Fibroblast of peridontal ligament (primary cell): ENCODE data around the gene FAM171A1.

Experiments used
- DNase-seq: peaks from one replicate; pipeline ENCODE4 v3.0.0-alpha.2; 2010; ENCODE audit errors: extremely low read depth

FAM171A1 gene

GRCh38 chr10:15374156-15374555, 3.1 kb upstream of the FAM171A1 start:
- no peak for DNase-seq

DNA sequence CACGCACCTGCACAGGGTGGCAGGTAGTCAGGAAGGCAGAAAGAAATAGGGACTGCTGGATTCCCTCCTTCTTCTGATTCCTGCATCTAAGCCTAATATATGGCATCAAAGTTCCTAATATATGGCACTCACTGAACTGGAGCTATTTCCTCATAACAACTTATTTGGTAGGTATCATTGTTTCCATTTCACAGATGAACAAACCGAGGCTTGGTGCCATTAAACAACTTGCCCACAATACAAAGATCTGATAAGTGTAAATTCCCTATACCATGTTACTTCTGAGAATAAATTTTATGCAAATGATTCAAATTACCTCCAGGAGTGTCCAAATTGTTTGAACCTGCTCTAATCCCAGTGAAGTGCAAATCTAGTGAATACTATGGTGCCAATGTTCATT, 2.1 kb upstream of the FAM171A1 start:
- DNase-seq: no peak

- peak; percentile 43 for DNase-seq
Observed at GRCh38 chr10:15370212-15370855, 755 bp downstream of the FAM171A1 start.

DNA sequence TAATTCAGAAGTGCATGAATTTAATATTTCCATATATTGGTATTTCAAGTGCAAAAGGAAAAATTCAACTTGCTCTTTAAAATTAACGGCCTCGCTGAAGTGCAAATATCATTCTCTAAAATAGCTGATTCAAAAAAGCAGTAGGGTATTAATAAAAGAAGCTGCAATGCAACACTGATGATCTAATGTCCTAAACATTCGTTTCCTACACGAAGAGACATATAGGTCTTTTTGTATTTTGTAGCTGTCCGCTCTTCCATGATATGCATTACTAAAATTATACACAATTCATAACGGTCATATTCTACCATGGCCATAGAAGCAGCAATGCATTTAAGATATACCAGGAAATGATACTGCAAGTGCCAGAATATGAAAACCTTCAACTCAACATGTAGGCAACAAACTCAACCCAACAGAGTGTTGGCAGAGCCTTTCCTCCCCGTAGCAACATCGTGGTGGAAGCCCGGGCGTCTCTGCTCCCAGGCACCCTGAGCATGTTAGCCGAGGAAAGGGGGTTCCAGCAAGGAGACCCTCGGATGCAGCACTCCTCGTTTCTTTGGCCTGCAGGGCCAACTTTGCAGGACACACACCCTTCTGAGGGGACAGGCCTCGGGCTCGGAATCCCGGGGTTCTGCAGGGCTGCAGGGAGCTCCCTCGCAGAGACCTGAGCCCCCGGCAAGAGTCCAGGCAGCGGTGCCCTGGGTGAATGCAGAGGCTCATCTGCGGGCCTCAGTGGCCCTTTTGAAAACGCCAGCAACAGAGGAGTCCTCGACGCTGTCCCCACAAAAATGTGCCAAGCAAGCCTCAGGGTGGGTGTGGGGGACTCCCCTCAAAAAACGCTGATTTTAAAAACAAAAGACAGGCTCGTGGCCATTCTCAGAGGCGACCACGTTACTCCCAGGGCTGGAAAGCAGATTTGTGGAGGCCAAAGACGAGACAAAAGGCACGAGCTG, 1.6 kb downstream of the FAM171A1 start:
- no peak for DNase-seq

DNA sequence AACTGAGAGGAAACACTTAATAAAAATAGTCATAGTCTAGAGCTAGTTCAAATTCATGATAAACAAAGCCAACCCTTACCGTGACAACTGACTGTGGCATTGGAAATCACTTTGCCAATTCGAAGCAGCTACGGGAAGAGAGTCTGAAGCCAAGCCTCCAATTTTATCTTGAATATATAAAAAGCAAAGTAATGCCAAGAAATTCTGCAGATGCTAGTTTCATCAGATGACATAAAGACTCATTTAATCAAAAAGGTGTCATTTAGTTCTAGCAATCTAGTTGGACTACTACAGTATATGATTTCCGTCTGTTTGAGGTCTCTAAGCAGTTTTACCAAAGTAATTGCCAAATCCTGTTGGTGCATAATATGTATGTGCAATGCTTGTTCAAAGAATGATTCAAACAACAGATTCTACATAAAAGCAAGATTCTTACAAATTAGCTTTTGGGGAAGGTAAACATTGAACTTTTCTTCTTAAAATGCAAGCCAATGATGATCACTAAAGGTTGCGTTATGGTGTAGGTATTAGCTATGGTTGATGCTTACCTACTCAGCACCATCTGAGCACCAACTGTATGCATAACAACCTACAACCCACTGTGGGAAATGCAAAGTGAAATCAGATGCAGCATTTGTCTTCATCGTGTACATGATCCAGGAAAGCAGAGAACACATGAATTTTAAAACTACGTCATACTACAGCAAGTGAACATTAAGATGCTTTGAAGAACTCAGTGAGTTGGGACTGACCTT, 2.8 kb downstream of the FAM171A1 start:
- no peak for DNase-seq

- no peak for DNase-seq
Observed at GRCh38 chr10:15367296-15368085, 3.6 kb downstream of the FAM171A1 start.

DNA sequence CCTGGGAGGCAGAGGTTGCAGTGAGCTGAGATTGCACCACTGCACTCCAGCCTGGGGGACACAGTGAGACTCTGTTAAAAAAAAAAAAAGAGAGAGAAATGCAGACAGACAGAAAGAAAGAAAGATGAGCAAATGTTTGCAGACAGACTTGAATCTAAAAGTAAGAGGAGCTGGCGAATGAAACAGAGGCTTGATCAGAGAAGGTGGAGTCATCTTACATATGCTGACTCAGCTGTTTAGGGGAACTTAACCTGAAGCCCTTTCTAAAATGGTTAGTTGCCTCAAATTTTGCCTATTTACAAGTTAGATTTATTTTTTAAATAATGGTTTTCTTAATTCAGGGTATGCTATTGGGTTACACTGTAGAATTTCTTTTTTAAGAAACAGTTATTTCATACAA, 5.4 kb downstream of the FAM171A1 start:
- no peak for DNase-seq

DNA sequence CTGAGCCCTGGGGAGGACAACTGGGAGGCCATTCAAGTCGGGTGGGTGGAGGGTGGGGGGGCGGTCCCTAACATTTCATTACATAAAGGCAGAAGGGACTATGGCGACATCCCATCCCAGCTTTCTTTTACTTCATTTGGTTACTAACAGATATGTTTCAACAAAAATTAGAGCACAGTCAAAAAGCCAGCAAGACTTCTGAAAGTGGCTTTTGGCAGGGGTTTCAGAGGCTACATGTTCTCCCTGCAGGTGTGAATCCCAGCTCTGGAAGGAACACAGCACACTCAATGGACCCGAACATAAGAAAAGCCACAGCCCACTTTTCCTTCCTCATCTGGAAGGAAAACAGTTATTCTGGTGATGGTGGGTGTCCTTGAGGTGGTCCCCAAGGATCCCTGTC, 7.1 kb downstream of the FAM171A1 start:
- no peak for DNase-seq

- no peak for DNase-seq
Observed at GRCh38 chr10:15363031-15363430, 8.1 kb downstream of the FAM171A1 start.

DNA sequence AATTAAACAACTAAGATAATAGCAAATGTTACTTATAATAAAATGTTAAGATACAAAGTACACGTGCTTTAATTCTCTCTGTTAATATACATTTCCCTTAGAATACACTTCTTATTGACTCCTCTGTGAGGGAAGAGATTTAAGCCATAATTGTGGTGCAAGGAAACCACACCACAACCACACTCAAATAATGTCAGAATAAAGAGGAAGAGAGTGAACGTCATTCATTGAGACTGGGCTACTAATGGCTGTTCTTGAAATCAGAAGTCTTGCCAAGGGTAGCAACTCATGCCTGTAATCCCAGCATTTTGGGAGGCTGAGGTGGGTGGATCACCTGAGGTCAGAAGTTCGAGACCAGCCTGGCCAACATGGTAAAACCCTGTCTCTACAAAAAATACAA, 10.0 kb downstream of the FAM171A1 start:
- DNase-seq: no peak

DNA sequence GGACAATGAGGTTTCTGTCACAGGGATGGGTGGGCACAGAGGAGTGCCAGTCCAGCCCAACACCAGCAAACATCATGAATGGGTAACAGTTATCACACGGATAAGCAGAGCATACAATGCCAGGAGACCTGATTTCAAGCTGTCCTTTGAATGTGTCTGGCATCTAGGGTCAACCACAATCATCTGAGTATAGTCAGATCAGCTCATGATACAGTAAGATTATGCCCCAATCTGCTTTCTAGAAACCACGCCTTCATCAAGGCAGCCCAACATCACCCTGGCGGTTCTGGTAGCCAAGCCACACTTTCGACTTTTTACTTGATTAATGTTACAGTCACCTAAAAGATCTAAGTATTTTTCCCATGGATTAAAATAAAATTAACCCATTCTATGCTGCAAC, 10.5 kb downstream of the FAM171A1 start:
- no peak for DNase-seq

DNA sequence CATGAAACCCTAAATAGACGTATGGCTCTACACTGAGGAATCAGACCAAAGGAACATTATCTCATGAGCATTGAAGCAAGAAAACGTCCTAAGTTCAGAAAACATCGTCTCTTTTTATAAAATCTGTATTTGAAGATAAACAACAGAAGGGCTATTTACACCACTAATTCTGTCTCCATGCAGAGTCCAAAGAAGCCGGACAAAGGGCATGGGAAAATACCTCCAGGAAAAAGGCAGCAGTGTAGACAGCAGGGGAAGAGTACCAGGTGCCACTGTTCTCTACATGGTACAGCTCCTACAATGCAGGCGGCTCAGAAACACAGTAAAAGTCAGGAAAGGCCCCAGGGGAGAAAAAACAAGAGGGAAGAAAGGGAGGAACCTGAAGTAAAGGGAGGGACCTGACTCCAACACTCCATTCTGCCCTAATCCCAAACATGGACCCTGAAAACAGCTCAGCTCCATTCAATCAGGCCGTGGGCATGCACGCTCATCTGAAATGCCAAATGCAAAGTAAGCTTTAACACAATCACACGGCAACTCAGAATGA, 17.5 kb downstream of the FAM171A1 start:
- DNase-seq: no peak

- no peak for DNase-seq
Observed at GRCh38 chr10:15352836-15353235, 18.3 kb downstream of the FAM171A1 start.

GRCh38 chr10:15352201-15352600, 18.9 kb downstream of the FAM171A1 start:
- no peak for DNase-seq

DNA sequence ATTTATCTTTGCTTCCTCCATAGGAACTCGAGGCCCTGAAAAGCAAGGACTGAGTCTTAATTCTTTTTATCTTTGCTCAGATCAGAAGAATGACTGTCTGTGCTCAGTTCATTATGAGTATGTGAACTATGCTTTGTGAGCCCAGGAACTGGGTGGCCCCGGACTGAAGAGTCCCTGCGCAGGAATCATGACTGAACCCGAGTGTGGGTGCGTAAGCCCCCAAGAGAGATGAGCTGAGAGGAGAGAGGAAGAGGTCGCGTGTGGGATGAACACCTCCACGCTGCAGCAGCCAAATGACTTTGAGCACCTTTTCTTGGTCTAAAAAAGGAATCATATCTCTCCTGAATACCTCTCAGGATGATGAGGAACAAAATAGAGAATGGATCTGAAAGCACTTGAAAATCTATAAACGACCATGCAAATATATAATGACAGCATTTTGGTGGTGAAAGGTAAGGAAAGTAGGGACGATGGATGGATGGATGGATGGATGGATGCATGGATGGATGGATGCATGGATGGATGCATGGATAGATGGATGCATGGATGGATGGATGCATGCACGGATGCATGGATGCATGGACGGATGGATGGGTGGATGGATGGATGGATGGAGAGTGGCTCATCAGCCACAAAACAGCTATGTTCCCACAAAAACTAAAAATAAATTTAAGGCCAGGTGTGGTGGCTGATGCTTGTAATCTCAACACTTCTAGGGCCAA, 19.8 kb downstream of the FAM171A1 start:
- no peak for DNase-seq

DNA sequence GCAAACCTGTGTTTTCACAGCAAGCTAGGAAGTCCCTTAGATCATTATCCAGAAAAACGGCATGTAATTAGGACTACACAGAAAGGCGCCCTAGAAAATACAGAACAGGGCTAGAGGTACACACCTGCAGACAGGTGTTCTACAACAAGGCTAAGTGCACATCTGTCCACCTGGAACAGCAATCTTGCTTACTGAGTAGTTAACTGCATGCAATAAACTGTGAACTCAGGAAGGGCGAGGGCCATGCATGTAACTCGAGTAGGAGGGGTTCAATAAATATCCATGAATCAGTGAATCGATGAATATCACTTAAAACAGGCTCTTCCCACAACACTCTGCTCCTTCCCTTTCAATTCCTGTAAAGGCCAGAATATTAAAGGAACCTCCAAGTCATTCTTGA, 22.0 kb downstream of the FAM171A1 start:
- no peak for DNase-seq

DNA sequence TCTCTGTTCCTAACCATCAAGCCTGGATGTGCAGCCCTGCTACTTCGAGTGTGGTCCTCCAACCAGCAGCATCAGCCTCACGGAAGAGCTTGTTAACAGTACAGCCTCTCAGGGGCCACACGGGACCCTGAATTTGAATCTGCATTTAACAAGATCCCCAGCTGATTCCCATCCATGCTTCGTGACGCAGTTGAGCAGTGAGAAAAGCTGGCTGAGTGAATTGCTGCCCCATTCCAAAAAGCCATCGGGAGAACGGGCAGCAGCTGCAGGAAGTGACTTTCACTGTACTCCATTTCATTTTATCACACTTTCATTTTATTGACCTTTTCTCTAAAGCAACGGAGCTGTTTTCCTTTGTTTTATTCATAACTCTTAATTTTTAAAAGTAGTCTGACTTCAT, 22.5 kb downstream of the FAM171A1 start:
- DNase-seq: peak; percentile 62

GRCh38 chr10:15347150-15347549, 23.9 kb downstream of the FAM171A1 start:
- no peak for DNase-seq

- no peak for DNase-seq
Observed at GRCh38 chr10:15346440-15347141, 24.5 kb downstream of the FAM171A1 start.

DNA sequence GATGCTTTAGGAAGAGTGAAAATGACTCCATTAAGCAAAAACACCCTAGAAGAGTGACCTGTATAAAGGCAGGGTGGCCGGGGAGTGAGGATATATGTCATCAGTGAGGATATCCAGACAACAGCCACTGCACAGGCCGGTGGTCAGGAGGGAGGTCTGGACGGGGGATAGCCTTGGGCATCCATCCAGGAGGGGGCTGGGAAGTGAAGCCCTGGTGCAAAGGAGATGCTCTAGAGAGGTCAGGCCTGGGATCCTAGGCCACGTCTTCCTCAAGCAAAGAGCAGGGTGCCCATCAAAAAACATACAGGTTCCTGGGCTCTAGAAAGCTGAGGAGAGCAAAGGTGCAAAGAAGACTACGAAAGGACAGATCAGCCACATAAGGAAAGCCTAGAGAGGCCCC, 25.6 kb downstream of the FAM171A1 start:
- no peak for DNase-seq
